Measurements from ENCODE around the gene PRDM16.

Gene PRDM16

DNA sequence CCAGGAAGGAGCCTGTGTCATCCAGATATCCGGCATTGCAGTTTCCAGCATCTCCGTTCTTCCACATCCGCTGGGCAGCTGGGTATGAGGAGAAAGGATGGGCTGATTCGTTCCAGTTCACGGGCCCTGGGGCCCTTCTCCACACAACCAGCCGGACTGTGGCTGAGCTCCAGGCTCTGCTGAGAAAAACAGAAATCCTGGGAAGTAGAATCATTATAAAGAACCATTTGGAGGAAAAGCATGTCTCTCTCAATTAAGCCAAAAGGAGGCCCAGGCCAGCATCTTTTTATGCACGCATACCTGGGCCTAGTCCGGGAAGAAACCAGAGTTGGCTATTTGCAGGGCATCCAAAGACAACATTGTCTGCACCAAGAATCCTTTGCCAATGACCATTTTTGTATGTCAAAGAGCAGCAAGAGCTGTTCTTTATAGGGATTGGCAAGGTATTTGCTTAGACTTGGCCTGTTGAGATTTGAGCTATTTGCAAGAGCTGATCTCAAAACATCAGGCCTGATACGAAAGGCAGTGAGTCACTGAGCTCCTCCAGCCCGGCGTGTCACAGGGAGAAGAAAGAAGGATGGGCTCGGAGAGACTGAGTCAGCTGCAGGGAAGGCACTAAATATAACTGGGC is 300.6 kb downstream of the PRDM16 start:
- Histone ChIP-seq H3K23ac (ENCODE audit: low read depth, low read length, poor library complexity) (no peak overlapping the region), H4K91ac (ENCODE audit: low read depth, low read length, poor library complexity) (no peak overlapping the region), H3K9me3 (replicated peaks in 1 of 2; ENCODE audit: control insufficient read depth in 2 of 2, insufficient read depth in 1 of 2, low read depth in 1 of 2, low read length in 2 of 2) (peaks cover 0 to 2% of the 10 kb centered on the region in 2 donors), H3K4me1 (ENCODE audit: control insufficient read depth in 2 of 2, insufficient read depth in 1 of 2, low read depth in 1 of 2, low read length in 2 of 2) (peaks cover 0 to 9% of the 10 kb centered on the region in 2 donors), H3K14ac (ENCODE audit: low read length) (no peak overlapping the region), H2BK15ac (ENCODE audit: low read length) (no peak overlapping the region), H3K18ac (ENCODE audit: low read length) (no peak overlapping the region), H3K4ac (ENCODE audit: low read length) (no peak overlapping the region), H2BK12ac (ENCODE audit: low read length) (no peak overlapping the region), H3K27me3 (ENCODE audit: control insufficient read depth in 3 of 3, insufficient read depth in 3 of 3, low read depth in 1 of 3, low read length in 3 of 3) (peaks cover 0 to 59% (median 0%) of the 10 kb centered on the region in 3 experiments), H2BK5ac (ENCODE audit: low read length) (no peak overlapping the region), H4K8ac (ENCODE audit: low read depth, low read length) (no peak overlapping the region), H3K36me3 (replicated peaks in 1 of 2; ENCODE audit: control insufficient read depth in 2 of 2, insufficient read depth in 2 of 2, low read length in 2 of 2) (no peaks in the 10 kb centered on the region), H2AK5ac (ENCODE audit: low read depth, low read length) (no peak overlapping the region), H3K79me1 (ENCODE audit: low read depth, low read length) (no peaks in the 10 kb centered on the region), H3K4me2 (ENCODE audit: insufficient read depth, low read length, poor library complexity, severe bottlenecking) (no peak overlapping the region), H3K27ac (replicated peaks; ENCODE audit: low read length) (no peak overlapping the region), H3K9ac (ENCODE audit: low read depth, low read length, poor library complexity) (no peak overlapping the region), H2AFZ (ENCODE audit: low read length) (no peak overlapping the region), H3K4me3 (ENCODE audit: low read length in 2 of 2) (no peak overlapping the region), H2BK120ac (ENCODE audit: low read depth, low read length) (no peak overlapping the region)
- DNase-seq (ENCODE audit: low spot score) = no peak
- no CpG with 5 or more reads among the region's 12 CpGs for WGBS, 2 donors (ENCODE audit: extremely low coverage in 2 of 2, insufficient read length in 2 of 2, insufficient replicate concordance in 1 of 2)

DNA sequence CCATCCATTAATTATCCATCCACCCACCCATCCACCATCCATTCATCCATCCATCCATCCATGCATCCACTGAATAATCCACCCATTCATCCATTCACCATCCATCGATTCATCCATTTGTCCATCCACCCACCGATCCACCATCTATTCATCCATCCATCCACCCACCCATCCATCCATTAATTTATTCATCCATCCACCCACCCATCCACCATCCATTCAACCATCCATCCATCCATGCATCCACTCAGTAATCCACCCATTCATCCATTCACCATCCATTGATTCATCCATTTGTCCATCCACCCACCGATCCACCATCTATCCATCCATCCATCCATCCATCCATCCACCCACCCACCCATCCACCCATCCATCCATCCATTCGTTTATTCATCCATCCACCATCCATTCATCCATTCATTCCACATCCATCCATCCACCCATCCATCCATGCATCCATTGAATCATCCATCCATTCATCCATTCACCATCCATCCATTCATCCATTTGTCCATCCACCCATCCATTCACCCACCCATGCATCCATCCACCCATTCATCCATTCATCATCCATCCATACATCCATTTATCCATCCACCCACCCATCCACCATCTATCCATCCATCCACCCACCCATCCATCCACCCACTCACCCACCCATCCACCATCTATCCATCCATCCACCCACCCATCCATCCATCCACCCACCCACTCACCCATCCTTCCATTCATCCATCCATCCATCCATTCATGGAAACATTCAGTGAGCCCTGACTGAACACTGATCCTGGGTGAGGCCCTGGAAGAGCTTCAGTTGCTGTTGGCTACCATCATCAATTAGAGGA is 302.1 kb downstream of the PRDM16 start:
- Histone ChIP-seq H2AFZ (ENCODE audit: low read length) (no peak overlapping the region), H3K9ac (ENCODE audit: low read depth, low read length, poor library complexity) (no peak overlapping the region), H4K8ac (ENCODE audit: low read depth, low read length) (no peak overlapping the region), H3K27ac (replicated peaks; ENCODE audit: low read length) (no peak overlapping the region), H3K14ac (ENCODE audit: low read length) (peak overlapping the region; percentile 10), H3K23ac (ENCODE audit: low read depth, low read length, poor library complexity) (peak overlapping the region; percentile 2), H3K18ac (ENCODE audit: low read length) (no peak overlapping the region), H3K4me2 (ENCODE audit: insufficient read depth, low read length, poor library complexity, severe bottlenecking) (no peak overlapping the region), H3K79me1 (ENCODE audit: low read depth, low read length) (no peaks in the 10 kb centered on the region), H3K4ac (ENCODE audit: low read length) (no peak overlapping the region), H4K91ac (ENCODE audit: low read depth, low read length, poor library complexity) (no peak overlapping the region), H3K36me3 (replicated peaks in 1 of 2; ENCODE audit: control insufficient read depth in 2 of 2, insufficient read depth in 2 of 2, low read length in 2 of 2) (no peaks in the 10 kb centered on the region), H2BK120ac (ENCODE audit: low read depth, low read length) (no peak overlapping the region), H2BK5ac (ENCODE audit: low read length) (no peak overlapping the region), H3K4me1 (ENCODE audit: control insufficient read depth in 2 of 2, insufficient read depth in 1 of 2, low read depth in 1 of 2, low read length in 2 of 2) (peaks cover 0 to 5% of the 10 kb centered on the region in 2 donors), H3K9me3 (replicated peaks in 1 of 2; ENCODE audit: control insufficient read depth in 2 of 2, insufficient read depth in 1 of 2, low read depth in 1 of 2, low read length in 2 of 2) (peaks cover 0 to 4% of the 10 kb centered on the region in 2 donors), H3K27me3 (ENCODE audit: control insufficient read depth in 3 of 3, insufficient read depth in 3 of 3, low read depth in 1 of 3, low read length in 3 of 3) (peaks cover 0 to 56% (median 0%) of the 10 kb centered on the region in 3 experiments), H3K4me3 (ENCODE audit: low read length in 2 of 2) (no peak overlapping the region), H2BK15ac (ENCODE audit: low read length) (no peak overlapping the region), H2AK5ac (ENCODE audit: low read depth, low read length) (no peak overlapping the region), H2BK12ac (ENCODE audit: low read length) (no peak overlapping the region)
- no peak for DNase-seq (ENCODE audit: low spot score)
- 100% methylated on average over 2 of the region's 4 CpGs; no CpG with 5 or more reads in 1 of the 2 donors for WGBS, 2 donors (ENCODE audit: extremely low coverage in 2 of 2, insufficient read length in 2 of 2, insufficient replicate concordance in 1 of 2)

DNA sequence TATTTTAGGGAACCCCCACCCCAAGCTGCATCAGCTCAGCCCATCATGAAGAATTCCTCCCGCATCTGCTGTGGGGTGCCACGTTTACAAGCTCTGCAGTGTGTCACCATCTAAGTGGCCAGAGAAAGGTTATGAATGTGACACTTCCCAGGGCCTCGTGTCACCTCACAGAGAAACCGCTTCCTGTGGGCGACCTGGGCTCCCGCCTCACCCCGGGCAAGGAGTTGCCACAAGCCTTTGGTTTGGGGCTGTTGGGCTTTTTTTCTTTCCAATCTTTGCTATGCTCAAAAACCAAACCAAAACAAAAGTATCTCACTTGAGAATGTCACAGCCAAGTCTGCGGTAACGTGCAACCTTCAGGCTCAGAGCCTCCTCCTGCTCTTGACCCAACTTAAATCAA is 303.3 kb downstream of the PRDM16 start:
- Histone ChIP-seq H3K9ac (ENCODE audit: low read depth, low read length, poor library complexity) (no peak overlapping the region), H3K9me3 (replicated peaks in 1 of 2; ENCODE audit: control insufficient read depth in 2 of 2, insufficient read depth in 1 of 2, low read depth in 1 of 2, low read length in 2 of 2) (peaks cover 0 to 4% of the 10 kb centered on the region in 2 donors), H2BK120ac (ENCODE audit: low read depth, low read length) (no peak overlapping the region), H3K4me2 (ENCODE audit: insufficient read depth, low read length, poor library complexity, severe bottlenecking) (no peak overlapping the region), H4K91ac (ENCODE audit: low read depth, low read length, poor library complexity) (no peak overlapping the region), H3K4ac (ENCODE audit: low read length) (no peak overlapping the region), H2AK5ac (ENCODE audit: low read depth, low read length) (no peak overlapping the region), H4K8ac (ENCODE audit: low read depth, low read length) (no peak overlapping the region), H2AFZ (ENCODE audit: low read length) (no peak overlapping the region), H2BK12ac (ENCODE audit: low read length) (no peak overlapping the region), H3K79me1 (ENCODE audit: low read depth, low read length) (no peaks in the 10 kb centered on the region), H3K36me3 (replicated peaks in 1 of 2; ENCODE audit: control insufficient read depth in 2 of 2, insufficient read depth in 2 of 2, low read length in 2 of 2) (no peaks in the 10 kb centered on the region), H3K27ac (replicated peaks; ENCODE audit: low read length) (no peak overlapping the region), H3K14ac (ENCODE audit: low read length) (no peak overlapping the region), H3K18ac (ENCODE audit: low read length) (no peak overlapping the region), H3K4me1 (ENCODE audit: control insufficient read depth in 2 of 2, insufficient read depth in 1 of 2, low read depth in 1 of 2, low read length in 2 of 2) (peaks cover 0 to under 1% of the 10 kb centered on the region in 2 donors), H3K23ac (ENCODE audit: low read depth, low read length, poor library complexity) (no peak overlapping the region), H2BK15ac (ENCODE audit: low read length) (no peak overlapping the region), H3K4me3 (ENCODE audit: low read length in 2 of 2) (no peak overlapping the region), H2BK5ac (ENCODE audit: low read length) (no peak overlapping the region), H3K27me3 (ENCODE audit: control insufficient read depth in 3 of 3, insufficient read depth in 3 of 3, low read depth in 1 of 3, low read length in 3 of 3) (peaks cover 0 to 48% (median 0%) of the 10 kb centered on the region in 3 experiments)
- no CpG with 5 or more reads among the region's 9 CpGs for WGBS, 2 donors (ENCODE audit: extremely low coverage in 2 of 2, insufficient read length in 2 of 2, insufficient replicate concordance in 1 of 2)
- DNase-seq (ENCODE audit: low spot score) = no peak

DNA sequence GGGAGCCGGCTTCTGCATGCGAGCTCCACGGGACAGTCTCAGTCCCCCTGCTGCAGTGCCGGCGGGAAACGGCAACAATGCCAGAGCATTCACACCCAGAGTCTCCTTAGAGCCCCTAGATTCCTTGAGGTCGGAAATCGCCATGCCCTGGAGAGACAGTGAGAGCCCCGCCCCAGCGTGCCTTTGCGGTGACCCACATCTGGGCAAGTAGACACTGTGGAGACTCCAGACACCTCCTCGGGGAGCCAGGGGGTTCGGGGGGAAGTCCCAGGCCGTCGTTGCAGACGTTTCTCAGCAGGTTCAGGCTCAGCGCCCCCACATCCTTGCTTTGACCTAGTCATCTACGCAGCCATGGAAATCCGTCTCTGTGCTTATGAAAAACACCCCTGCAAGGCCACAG is 304.2 kb downstream of the PRDM16 start:
- no peak overlapping the region for H3K18ac ChIP-seq (ENCODE audit: low read length)
- no peak overlapping the region for H2BK15ac ChIP-seq (ENCODE audit: low read length)
- H3K27ac ChIP-seq (replicated peaks; ENCODE audit: low read length) = no peak overlapping the region
- H2BK5ac ChIP-seq (ENCODE audit: low read length) = no peak overlapping the region
- no peak overlapping the region for H2BK120ac ChIP-seq (ENCODE audit: low read depth, low read length)
- no CpG with 5 or more reads among the region's 19 CpGs for WGBS, 2 donors (ENCODE audit: extremely low coverage in 2 of 2, insufficient read length in 2 of 2, insufficient replicate concordance in 1 of 2)
- no peak overlapping the region for H3K4me3 ChIP-seq (ENCODE audit: low read length in 2 of 2)
- no peak overlapping the region for H2AK5ac ChIP-seq (ENCODE audit: low read depth, low read length)
- no peak overlapping the region for H3K14ac ChIP-seq (ENCODE audit: low read length)
- H3K23ac ChIP-seq (ENCODE audit: low read depth, low read length, poor library complexity) = no peak overlapping the region
- H3K9ac ChIP-seq (ENCODE audit: low read depth, low read length, poor library complexity) = no peak overlapping the region
- H3K36me3 ChIP-seq (replicated peaks in 1 of 2; ENCODE audit: control insufficient read depth in 2 of 2, insufficient read depth in 2 of 2, low read length in 2 of 2) = no peaks in the 10 kb centered on the region
- H3K4me1 ChIP-seq (ENCODE audit: control insufficient read depth in 2 of 2, insufficient read depth in 1 of 2, low read depth in 1 of 2, low read length in 2 of 2) = no peaks in the 10 kb centered on the region
- H4K91ac ChIP-seq (ENCODE audit: low read depth, low read length, poor library complexity) = no peak overlapping the region
- no peak overlapping the region for H2AFZ ChIP-seq (ENCODE audit: low read length)
- H3K4ac ChIP-seq (ENCODE audit: low read length) = no peak overlapping the region
- H2BK12ac ChIP-seq (ENCODE audit: low read length) = no peak overlapping the region
- no peak overlapping the region for H4K8ac ChIP-seq (ENCODE audit: low read depth, low read length)
- no peak overlapping the region for H3K4me2 ChIP-seq (ENCODE audit: insufficient read depth, low read length, poor library complexity, severe bottlenecking)
- peaks cover 0 to 42% (median 0%) of the 10 kb centered on the region in 3 experiments for H3K27me3 ChIP-seq (ENCODE audit: control insufficient read depth in 3 of 3, insufficient read depth in 3 of 3, low read depth in 1 of 3, low read length in 3 of 3)
- no peaks in the 10 kb centered on the region for H3K79me1 ChIP-seq (ENCODE audit: low read depth, low read length)
- peaks cover 0 to 4% of the 10 kb centered on the region in 2 donors for H3K9me3 ChIP-seq (replicated peaks in 1 of 2; ENCODE audit: control insufficient read depth in 2 of 2, insufficient read depth in 1 of 2, low read depth in 1 of 2, low read length in 2 of 2)
- DNase-seq (ENCODE audit: low spot score) = no peak

Measured in neuronal stem cell (in vitro differentiated cells).